HepG2 (cell line): ENCODE data around the gene NLRP12. TPM values are rescaled to one million over a fixed set of nuclear protein-coding genes. Genes with fewer than 3 reads are reported as not detected.

ENCODE experiments used
- BCL3 ChIP-seq: sonication (generic); formaldehyde crosslinking; IDR thresholded peaks from 2 replicates; pipeline ENCODE4 v1.5.1; 2020; ENCODE audit warnings: mild to moderate bottlenecking, missing genetic modification reagents, moderate library complexity
- EZH2 ChIP-seq: conservative IDR thresholded peaks from 2 replicates; pipeline ENCODE4 v1.6.1; 2012; ENCODE audit warnings: mild to moderate bottlenecking, low read depth, low read length, moderate library complexity
- GATAD1 ChIP-seq: IDR thresholded peaks from 2 replicates; pipeline ENCODE4 v1.6.1; 2016; ENCODE audit warnings: missing genetic modification reagents, missing compliant biosample characterization
- KLF12 ChIP-seq: sonication (generic); formaldehyde crosslinking; IDR thresholded peaks from 2 replicates; pipeline ENCODE4 v1.4.0; 2020; ENCODE audit warnings: missing genetic modification reagents, borderline replicate concordance
- LCORL ChIP-seq, 2 experiments: fragments of 450-650 bp in 1 of 2; sonication (generic) in 1 of 2; formaldehyde crosslinking in 1 of 2; IDR thresholded peaks; 2 replicates each; pipeline versions ENCODE4 v1.5.0 to v1.6.1; 2017 to 2020; ENCODE audit warnings: antibody characterized with exemption in 1 of 2, missing genetic modification reagents in 1 of 2
- REPIN1 ChIP-seq: sonication (generic); formaldehyde crosslinking; IDR thresholded peaks from 2 replicates; pipeline ENCODE4 v1.8.0; 2022; ENCODE audit warnings: missing genetic modification reagents, low read depth, mild to moderate bottlenecking, borderline replicate concordance
- SETDB1 ChIP-seq: sonication (generic); formaldehyde crosslinking; IDR thresholded peaks from 2 replicates; pipeline ENCODE4 v1.5.1; 2020; ENCODE audit warnings: missing genetic modification reagents, mild to moderate bottlenecking, borderline replicate concordance
- UBTF ChIP-seq: sonication (generic); formaldehyde crosslinking; IDR thresholded peaks from 2 replicates; pipeline ENCODE4 v1.4.0; 2020; ENCODE audit warnings: mild to moderate bottlenecking, missing genetic modification reagents
- ZHX2 ChIP-seq, 2 experiments: sonication (generic) in 1 of 2; formaldehyde crosslinking in 1 of 2; IDR thresholded peaks; 2 replicates each; pipeline versions ENCODE4 v1.6.1 to v1.9.0; 2014 to 2022; ENCODE audit warnings: antibody characterized with exemption in 1 of 2, borderline replicate concordance in 1 of 2, inconsistent platforms in 1 of 2, low read depth in 1 of 2, missing genetic modification reagents in 1 of 2
- ZNF224 ChIP-seq: sonication (generic); formaldehyde crosslinking; IDR thresholded peaks from 2 replicates; pipeline ENCODE4 v1.5.0; 2020; ENCODE audit warnings: mild to moderate bottlenecking, missing genetic modification reagents
- ZNF331 ChIP-seq: sonication (generic); formaldehyde crosslinking; IDR thresholded peaks from 2 replicates; pipeline ENCODE4 v1.4.0; 2020; ENCODE audit warnings: missing genetic modification reagents
- ZNF34 ChIP-seq: sonication (generic); formaldehyde crosslinking; IDR thresholded peaks from 2 replicates; pipeline ENCODE4 v1.4.0; 2020; ENCODE audit warnings: mild to moderate bottlenecking, missing genetic modification reagents, borderline replicate concordance
- ZNF746 ChIP-seq: sonication (generic); formaldehyde crosslinking; IDR thresholded peaks from 2 replicates; pipeline ENCODE4 v1.8.0; 2022; ENCODE audit warnings: mild to moderate bottlenecking, missing genetic modification reagents
- ZNF776 ChIP-seq: sonication (generic); formaldehyde crosslinking; IDR thresholded peaks from 2 replicates; pipeline ENCODE4 v1.4.0; 2020; ENCODE audit warnings: mild to moderate bottlenecking, missing genetic modification reagents
- polyA plus RNA-seq, 8 experiments: library from polyadenylated mRNA; depleted of rRNA in 3 of 8; stranded (reverse) in 7 of 8; unstranded in 1 of 8; fragments of >200 nt; fragmentation: Illumina TruSeq in 4 of 8; extraction: Trizol in 4 of 8; gene quantifications; 2 replicates each; pipeline versions ENCODE4 v1.2.1 to v1.2.3, GENCODE V29; 2011 to 2016; ENCODE audit warnings: low read depth in 4 of 8, missing spikeins in 1 of 8, mixed read lengths in 1 of 8; ENCODE audit not compliant: insufficient read depth in 1 of 8
- total RNA-seq, 5 experiments: library from RNA; depleted of rRNA; stranded (reverse); fragments of >200 nt; fragmentation: Illumina TruSeq; extraction: Trizol; gene quantifications; 2 replicates each; pipeline ENCODE4 v1.2.3, GENCODE V29; 2016; ENCODE audit warnings: low read depth in 1 of 5
- TF ChIP-seq, protein P1 (sequence below): sonication (generic); formaldehyde crosslinking; IDR thresholded peaks from 2 replicates; pipeline ENCODE4 v1.4.0; 2020; ENCODE audit warnings: mild to moderate bottlenecking, missing genetic modification reagents

The NLRP12 gene
- total and polyA plus RNA-seq, 2 of the 13 experiments (the other 11 are each of a cell fraction or from before 2014, with no cell fraction given): 0.15 to 0.20 TPM

DNA sequence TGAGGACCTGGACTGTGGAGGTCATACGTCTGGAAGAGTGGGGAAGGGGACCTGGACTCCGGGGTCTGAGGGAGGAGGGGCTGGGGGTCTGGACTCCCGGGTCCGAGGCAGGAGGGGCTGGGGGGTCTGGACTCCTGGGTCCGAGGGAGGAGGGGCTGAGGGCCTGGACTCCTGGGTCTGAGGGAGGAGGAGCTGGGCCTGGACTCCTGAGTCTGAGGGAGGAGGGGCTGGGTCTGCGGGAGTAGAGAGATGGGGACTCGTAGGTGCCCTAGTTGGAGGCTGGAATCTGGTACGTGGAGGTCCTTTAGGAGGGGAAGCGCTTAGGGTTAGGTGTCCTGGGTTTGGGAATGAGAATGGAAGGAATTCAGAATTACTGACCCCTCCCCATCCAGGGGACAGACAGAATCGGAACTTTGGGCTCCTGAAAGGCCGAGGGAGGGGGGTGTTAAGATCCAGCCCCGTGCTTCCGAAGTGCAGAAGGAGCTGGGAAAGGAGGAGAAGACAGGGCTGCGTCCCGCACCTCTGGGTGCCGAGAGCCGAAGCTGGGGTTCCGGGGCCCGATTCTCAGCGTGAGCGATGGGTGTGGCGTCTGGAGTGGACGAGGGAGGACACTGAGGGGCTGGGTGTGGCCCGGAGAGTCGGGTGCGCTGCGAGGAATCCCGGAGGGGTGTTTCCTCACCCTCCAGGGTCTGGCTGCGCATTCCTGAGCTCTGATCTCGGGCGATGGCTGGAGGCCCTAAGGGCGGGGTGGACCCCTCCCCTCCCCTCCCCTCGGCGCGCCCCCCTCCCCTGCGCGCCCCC, 44.2 kb upstream of the NLRP12 start (continued):
- TF ChIP-seq ZNF34 (CRISPR knock-in tag) (no peak), KLF12 (CRISPR knock-in tag) (no peak), REPIN1 (no peak), EZH2 (no peak), LCORL (IDR thresholded peaks at IDR 0.05) (no peak), LCORL (CRISPR knock-in tag; IDR thresholded peaks at IDR 0.05) (0 out of 2 replicates have a peak, but pooled peaks have one; percentile 3), SETDB1 (no peak), ZNF331 (CRISPR knock-in tag) (no peak), ZNF224 (no peak), ZNF746 (CRISPR knock-in tag) (no peak), ZHX2 (IDR thresholded peaks at IDR 0.05; ENCODE audit: low read depth) (no peak), ZHX2 (CRISPR knock-in tag; IDR thresholded peaks at IDR 0.05; ENCODE audit: borderline replicate concordance) (no peak), BCL3 (CRISPR knock-in tag) (no peak), ZNF776 (CRISPR knock-in tag) (0 out of 2 replicates have a peak, but pooled peaks have one; percentile 14), UBTF (CRISPR knock-in tag) (0 out of 2 replicates have a peak, but pooled peaks have one; percentile 13), GATAD1 (CRISPR knock-in tag) (no peak)
- TF ChIP-seq, protein P1, sequence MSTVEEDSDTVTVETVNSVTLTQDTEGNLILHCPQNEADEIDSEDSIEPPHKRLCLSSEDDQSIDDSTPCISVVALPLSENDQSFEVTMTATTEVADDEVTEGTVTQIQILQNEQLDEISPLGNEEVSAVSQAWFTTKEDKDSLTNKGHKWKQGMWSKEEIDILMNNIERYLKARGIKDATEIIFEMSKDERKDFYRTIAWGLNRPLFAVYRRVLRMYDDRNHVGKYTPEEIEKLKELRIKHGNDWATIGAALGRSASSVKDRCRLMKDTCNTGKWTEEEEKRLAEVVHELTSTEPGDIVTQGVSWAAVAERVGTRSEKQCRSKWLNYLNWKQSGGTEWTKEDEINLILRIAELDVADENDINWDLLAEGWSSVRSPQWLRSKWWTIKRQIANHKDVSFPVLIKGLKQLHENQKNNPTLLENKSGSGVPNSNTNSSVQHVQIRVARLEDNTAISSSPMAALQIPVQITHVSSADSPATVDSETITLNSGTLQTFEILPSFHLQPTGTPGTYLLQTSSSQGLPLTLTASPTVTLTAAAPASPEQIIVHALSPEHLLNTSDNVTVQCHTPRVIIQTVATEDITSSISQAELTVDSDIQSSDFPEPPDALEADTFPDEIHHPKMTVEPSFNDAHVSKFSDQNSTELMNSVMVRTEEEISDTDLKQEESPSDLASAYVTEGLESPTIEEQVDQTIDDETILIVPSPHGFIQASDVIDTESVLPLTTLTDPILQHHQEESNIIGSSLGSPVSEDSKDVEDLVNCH: no peak
